ENCODE data around the gene COX19.

GRCh38 chr7:1007901-1008300 lies 32.6 kb upstream of the COX19 start:
- TF ChIP-seq CTCF (conservative IDR thresholded peaks at IDR 0.05) (no peak), ZFX (IDR thresholded peaks at IDR 0.05) (no peak)

Data from C4-2B (cell line).